Esophagus (tissue), 2 donors: Measurements from ENCODE around the gene TSPO. TPM values are rescaled to one million over a fixed set of nuclear protein-coding genes. Genes with fewer than 3 reads are reported as not detected.

Source experiments
- H3K27ac ChIP-seq, 2 donors: one replicate each; pipeline ENCODE4 v1.5.1; 2013; ENCODE audit warnings: low read depth in 2 of 2, mild to moderate bottlenecking in 2 of 2, inconsistent platforms in 1 of 2, low read length in 1 of 2, moderate library complexity in 1 of 2
- H3K27me3 ChIP-seq, 2 donors: one replicate each; pipeline ENCODE4 v1.6.1; 2013; ENCODE audit warnings: low read length in 2 of 2, control low read depth in 1 of 2, mild to moderate bottlenecking in 1 of 2; ENCODE audit not compliant: insufficient read depth in 2 of 2, control insufficient read depth in 1 of 2
- H3K36me3 ChIP-seq, 2 donors: one replicate each; pipeline ENCODE4 v1.6.1; 2013; ENCODE audit warnings: low read length in 1 of 2; ENCODE audit not compliant: control insufficient read depth in 2 of 2, insufficient read depth in 2 of 2
- H3K4me1 ChIP-seq, 2 donors: one replicate each; pipeline ENCODE4 v1.6.1; 2013; ENCODE audit warnings: low read length in 1 of 2; ENCODE audit not compliant: control insufficient read depth in 2 of 2, insufficient read depth in 2 of 2
- H3K4me3 ChIP-seq, 2 donors: one replicate each; pipeline ENCODE4 v1.5.1; 2013; ENCODE audit warnings: low read length in 2 of 2, mild to moderate bottlenecking in 2 of 2, low read depth in 1 of 2, moderate library complexity in 1 of 2
- H3K9me3 ChIP-seq, 2 donors: one replicate each; pipeline ENCODE4 v1.6.1; 2013; ENCODE audit warnings: mild to moderate bottlenecking in 2 of 2, low read depth in 1 of 2, low read length in 1 of 2, moderate library complexity in 1 of 2; ENCODE audit not compliant: control insufficient read depth in 2 of 2, insufficient read depth in 1 of 2
- WGBS, 2 donors: extraction: QIAGEN DNeasy Blood & Tissue Kit; methylation state at CpG; one replicate each; pipeline ENCODE4 v1.1.7; 2013; 5-methylcytosine and 5-hydroxymethylcytosine counted together
- polyA plus RNA-seq, 2 donors: library from polyadenylated mRNA; stranded (reverse); fragments of 200-250 nt; gene quantifications; one replicate each; pipeline ENCODE4 v1.2.3, GENCODE V29; 2013
- donor health status: healthy with polysubstance abuse.
- donor health status: Bipolar disorder and iron deficiency.

Gene TSPO
- polyA plus RNA-seq, 2 donors = 660 to 791 TPM

DNA sequence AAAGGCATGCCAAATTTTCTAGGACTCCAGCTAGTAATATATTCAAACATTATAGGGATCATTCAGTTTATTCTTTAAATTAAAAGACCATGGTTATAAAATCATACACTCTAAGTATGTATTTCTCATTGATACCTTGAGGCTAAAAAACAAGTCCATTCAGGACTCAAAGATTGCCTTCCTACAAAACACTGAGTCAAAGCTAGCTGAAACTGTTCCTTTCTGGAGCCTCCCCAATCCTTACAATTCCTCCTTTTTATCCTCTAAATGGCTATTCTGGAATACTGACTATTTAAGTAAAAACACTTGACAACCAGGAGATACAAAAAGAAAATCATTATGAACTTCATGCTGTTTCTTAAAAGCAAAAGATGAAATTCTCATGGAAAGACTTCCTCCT, 40.5 kb downstream of the TSPO start:
- Histone ChIP-seq H3K36me3 (no peaks in the 10 kb centered on the region), H3K4me3 (no peak overlapping the region), H3K9me3 (no peaks in the 10 kb centered on the region), H3K27me3 (no peaks in the 10 kb centered on the region), H3K4me1 (no peaks in the 10 kb centered on the region), H3K27ac (no peak overlapping the region)

DNA sequence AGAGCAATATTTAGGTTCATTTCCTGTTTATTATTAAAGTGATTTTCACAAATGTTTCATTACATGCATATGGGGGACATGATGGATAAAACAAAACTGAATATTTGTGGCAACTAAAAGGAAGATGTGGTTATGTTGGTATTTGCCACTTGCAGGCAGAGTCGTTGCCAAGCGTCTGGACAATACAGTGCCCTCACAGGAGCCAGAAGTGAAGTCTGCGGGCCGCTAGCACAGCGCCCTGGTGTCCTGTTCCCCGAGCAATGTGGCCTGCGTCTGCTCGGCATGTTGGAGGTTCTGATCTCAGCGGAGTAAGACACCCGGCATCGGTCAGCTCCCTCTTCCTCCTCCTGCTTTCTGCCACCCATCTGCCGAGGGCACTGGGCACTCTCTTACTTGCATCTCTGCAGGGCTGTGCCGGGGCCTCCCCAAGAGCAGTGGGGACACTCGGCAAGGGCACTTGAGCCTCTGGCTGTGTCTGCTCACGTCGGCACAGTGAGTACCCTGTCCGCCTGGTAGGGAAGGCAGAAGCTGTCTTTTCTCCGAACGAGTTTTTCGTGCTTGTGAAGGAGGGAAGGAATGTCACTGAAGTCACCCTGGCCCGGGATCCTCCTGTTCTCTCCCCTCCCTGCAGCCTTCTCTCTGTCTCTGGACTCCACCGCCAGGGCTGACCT, 46.0 kb downstream of the TSPO start:
- Histone ChIP-seq H3K27ac (no peak overlapping the region), H3K4me3 (no peak overlapping the region), H3K9me3 (no peaks in the 10 kb centered on the region), H3K36me3 (no peaks in the 10 kb centered on the region), H3K27me3 (no peaks in the 10 kb centered on the region), H3K4me1 (no peaks in the 10 kb centered on the region)
- WGBS, 2 donors = 66 to 68% methylated on average over 22 of the region's 22 CpGs

DNA sequence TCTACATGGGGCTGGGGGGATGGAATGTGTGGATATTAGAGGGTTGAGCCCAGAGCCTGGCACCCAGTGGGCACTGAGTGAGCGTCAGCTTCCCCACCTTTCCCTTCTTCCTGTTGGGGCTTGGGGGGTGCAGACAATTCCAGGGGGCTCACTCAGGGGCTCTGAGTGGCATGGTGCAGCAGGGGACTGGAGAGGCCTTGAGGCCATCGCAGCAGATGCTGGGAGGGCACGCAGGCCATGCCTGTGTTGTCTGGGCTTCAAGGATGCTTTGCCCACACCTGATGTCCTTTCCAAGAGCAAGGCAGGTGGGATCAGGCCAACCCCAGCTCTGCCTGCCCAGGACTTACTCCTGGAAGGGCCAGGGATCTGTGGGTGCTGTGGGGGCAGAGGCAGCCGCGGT, 46.8 kb downstream of the TSPO start:
- WGBS, 2 donors = 81 to 89% methylated on average over 5 of the region's 5 CpGs
- no peaks in the 10 kb centered on the region for H3K27me3 ChIP-seq
- H3K4me1 ChIP-seq = no peaks in the 10 kb centered on the region
- H3K4me3 ChIP-seq = no peak overlapping the region
- H3K9me3 ChIP-seq = no peaks in the 10 kb centered on the region
- no peaks in the 10 kb centered on the region for H3K36me3 ChIP-seq
- H3K27ac ChIP-seq = no peak overlapping the region

DNA sequence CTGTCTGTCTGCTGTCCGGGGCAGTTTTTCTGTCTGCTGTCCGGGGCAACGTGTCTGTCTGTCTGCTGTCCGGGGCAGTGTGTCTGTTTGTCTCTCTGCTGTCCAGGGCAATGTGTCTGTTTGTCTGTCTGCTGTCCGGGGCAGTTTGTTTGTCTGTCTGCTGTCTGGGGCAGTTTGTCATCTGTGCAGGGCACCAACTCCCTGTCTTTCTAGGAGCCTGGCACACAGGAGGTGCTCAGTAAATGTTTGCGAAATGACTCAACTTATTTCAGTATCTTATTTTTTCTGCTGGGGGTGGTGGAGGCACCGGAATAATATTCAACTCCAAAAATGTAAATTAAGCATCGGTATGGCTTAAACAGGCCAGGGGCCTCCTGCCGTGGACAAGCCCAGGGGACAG, 47.6 kb downstream of the TSPO start:
- H3K4me1 ChIP-seq = no peaks in the 10 kb centered on the region
- WGBS, 2 donors = 76 to 86% methylated on average over 9 of the region's 9 CpGs
- no peaks in the 10 kb centered on the region for H3K9me3 ChIP-seq
- no peak overlapping the region for H3K27ac ChIP-seq
- H3K27me3 ChIP-seq = no peaks in the 10 kb centered on the region
- H3K36me3 ChIP-seq = no peaks in the 10 kb centered on the region
- no peak overlapping the region for H3K4me3 ChIP-seq

DNA sequence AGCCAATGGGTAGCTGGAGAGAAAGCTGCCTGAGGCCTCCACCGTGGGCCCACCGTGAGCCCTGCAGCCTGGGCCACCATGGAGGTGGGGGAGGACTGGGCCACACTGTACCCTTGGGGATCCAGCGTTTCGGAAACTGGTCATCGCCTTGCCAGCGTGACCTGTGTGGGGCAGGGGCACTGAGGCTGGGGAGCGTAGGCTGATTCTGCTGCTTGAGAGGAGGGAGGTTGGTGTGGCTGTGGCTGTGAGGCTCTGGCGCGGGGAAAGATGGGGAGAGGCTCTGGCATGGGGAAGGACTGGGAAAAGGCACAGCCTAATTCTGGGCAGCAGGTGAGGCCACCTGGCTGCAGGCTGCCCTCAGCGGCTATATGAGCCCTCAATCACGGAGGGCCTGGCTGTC, 48.2 kb downstream of the TSPO start:
- no peak overlapping the region for H3K27ac ChIP-seq
- no peaks in the 10 kb centered on the region for H3K27me3 ChIP-seq
- 86 to 89% methylated on average over 11 of the region's 11 CpGs for WGBS, 2 donors
- no peaks in the 10 kb centered on the region for H3K9me3 ChIP-seq
- H3K4me3 ChIP-seq = no peak overlapping the region
- no peaks in the 10 kb centered on the region for H3K36me3 ChIP-seq
- H3K4me1 ChIP-seq = no peaks in the 10 kb centered on the region

DNA sequence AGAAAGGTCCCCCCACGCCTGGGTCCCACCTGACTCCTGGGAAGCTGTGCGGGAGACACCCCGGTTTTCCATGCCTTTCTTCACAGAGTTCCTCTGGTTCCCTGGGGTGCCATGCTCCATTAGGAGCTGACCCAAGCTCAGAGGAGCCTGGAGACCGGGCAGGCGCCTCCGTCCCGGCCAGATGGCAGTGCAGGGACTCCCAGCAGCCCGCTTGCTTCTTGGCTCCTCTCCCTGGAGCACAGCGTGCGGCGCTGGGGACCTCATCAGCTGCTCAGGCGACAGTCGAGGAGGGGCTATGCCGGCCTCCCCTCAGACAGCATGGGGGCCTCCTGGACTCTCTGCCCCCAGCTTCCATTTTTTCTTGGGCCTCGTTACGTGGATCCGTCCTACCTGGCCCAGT, 48.7 kb downstream of the TSPO start:
- Histone ChIP-seq H3K27ac (no peak overlapping the region), H3K4me1 (no peaks in the 10 kb centered on the region), H3K4me3 (no peak overlapping the region), H3K27me3 (no peaks in the 10 kb centered on the region), H3K36me3 (no peaks in the 10 kb centered on the region), H3K9me3 (no peaks in the 10 kb centered on the region)
- WGBS, 2 donors = 84% methylated on average over 17 of the region's 17 CpGs

DNA sequence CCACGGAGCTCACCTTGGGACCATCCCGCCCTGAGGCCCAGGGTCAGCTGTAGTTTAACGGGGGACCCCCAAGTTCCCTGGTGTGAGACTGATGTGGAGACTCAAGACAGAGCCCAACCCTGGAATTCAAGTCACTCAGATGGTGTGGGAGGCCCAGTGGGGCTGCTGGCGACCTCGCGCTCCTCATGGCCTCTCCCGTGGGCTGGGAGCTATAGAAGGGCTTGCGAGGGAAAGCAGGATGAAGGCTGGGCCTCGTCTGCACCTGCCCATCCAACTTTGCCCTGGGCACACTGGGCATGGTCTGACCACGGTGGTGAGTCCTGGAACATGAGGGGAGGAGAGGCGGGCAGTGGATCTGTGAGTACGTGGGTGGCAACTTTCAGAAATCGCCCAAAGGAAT, 49.2 kb downstream of the TSPO start:
- no peaks in the 10 kb centered on the region for H3K27me3 ChIP-seq

DNA sequence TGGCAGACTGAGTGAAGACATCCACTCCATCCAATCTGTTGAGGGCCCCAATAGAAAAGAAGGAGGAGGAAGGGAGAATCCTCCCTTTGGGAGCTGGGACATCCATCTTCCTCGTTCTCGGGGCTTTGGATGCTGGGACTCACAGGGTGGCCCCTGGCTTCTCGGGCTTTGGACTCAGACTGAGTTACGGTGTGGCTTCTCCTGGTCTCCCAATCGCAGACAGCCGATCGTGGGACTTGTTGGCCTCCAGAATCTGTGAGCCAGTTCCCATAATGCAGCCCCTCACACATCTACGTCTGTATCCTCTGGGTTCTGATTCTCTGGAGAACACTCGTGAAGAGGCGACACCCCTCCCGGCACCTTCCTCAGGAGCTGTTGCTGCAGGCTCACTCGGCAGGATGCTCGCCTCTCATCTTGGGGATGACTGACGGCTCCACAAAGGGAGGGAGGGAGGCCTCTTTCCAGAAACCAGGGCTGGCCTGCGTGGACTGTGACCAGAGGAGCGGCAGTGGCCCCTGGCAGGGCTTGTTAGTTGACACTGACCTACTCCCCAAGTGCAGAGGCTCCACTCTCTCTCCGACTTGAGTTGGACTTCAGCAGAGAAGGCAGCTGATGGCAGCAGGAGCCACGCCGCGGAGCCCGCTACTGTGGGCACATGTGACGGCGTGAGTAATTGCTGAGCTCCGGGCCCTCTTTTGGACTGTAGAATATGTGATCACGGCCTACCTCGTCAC, 50.3 kb downstream of the TSPO start:
- WGBS, 2 donors = 93 to 94% methylated on average over 26 of the region's 26 CpGs
- Histone ChIP-seq H3K27me3 (no peaks in the 10 kb centered on the region), H3K9me3 (no peaks in the 10 kb centered on the region), H3K27ac (no peak overlapping the region), H3K4me1 (no peaks in the 10 kb centered on the region), H3K36me3 (no peaks in the 10 kb centered on the region), H3K4me3 (no peak overlapping the region)

More for the DNA sequence above, 49.2 kb downstream of the TSPO start:
- H3K27ac ChIP-seq = no peak overlapping the region
- no peaks in the 10 kb centered on the region for H3K4me1 ChIP-seq
- 82 to 84% methylated on average over 13 of the region's 13 CpGs for WGBS, 2 donors
- H3K36me3 ChIP-seq = no peaks in the 10 kb centered on the region
- H3K4me3 ChIP-seq = no peak overlapping the region
- no peaks in the 10 kb centered on the region for H3K9me3 ChIP-seq

DNA sequence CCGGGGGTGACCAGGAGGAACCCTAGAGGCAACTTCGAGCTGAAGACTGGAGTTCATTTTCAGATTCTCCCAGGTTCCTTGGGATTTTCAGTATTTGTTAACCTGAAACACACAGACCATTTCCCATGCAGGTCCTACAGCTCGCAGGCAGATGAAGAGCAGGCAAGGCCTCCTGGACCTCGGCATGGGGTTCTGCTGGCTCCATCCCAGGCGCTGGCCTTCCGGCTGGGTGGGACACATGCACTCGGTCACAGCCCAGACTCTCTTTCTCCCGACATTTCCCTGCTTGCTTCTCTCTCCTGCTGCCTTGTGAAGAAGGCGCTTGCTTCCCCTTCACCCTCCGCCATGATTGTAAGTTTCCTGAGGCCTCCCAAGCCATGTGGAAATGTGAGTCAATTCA, 51.0 kb downstream of the TSPO start:
- Histone ChIP-seq H3K27ac (no peak overlapping the region), H3K36me3 (no peaks in the 10 kb centered on the region), H3K27me3 (no peaks in the 10 kb centered on the region), H3K9me3 (no peaks in the 10 kb centered on the region), H3K4me3 (no peak overlapping the region), H3K4me1 (no peaks in the 10 kb centered on the region)
- 90 to 92% methylated on average over 10 of the region's 10 CpGs for WGBS, 2 donors
